ENCODE results near the gene GPR83.
"Not testable (repeated sequence)": the region's sequence is repeated elsewhere in the genome, so short reads cannot be mapped to it uniquely, and the experiment has no call there.

Gene GPR83

DNA sequence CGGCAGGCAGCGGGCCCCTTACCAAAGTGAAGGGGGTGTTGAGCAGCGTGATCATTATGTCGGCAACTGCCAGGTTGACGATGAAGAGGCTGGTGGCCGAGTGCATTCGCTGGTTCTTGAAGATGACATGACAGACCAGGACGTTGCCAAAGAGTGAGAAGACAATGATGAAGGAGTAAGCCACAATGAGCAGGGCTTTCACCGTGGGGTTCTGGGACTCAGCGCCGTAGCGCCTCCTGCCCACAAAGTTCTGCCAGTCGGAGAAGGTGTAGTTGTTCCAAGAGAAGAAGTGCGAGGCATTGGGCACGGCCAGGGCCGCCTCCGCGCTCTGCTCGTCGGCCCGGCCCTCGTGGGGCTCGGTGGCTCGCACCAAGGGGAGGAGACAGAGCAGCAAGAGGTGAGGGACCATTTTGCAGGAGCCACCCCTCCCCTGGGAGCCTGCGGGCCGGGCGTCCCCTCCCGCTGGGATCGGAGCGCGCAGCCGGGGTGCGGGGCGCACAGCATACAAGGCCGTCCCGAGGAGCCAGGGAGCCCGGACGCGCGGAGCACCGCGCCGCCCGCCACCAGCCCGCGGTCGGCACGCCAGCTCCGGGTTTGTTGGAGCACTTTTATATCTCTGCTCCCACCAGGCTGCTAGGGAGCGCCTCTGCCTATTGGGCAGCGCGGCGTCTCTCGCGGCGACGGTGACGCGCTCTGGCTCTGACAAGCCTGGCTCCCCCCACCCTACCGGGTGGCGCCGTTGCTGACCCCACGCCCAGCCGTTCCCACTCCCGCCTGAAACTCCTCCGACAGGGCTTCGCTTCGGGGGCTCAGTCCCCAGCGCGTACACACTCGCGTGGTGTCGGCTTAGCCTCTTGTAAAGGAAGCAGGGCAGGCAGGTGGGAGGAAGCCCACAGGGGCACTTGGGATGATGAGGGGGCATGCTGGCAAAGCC, at the start of gene GPR83:
Gene GPR83, minus strand, starts transcription at position 581 of the 934 bp plus-strand sequence. Its CDS starts 172 bp downstream, at position 409.
- no peak for DNase-seq (ENCODE audit: low read depth in 1 of 2, low spot score in 1 of 2)

GRCh38 chr11:94450048-94450447, 48.8 kb upstream of the GPR83 start:
- no peak for DNase-seq (ENCODE audit: low read depth in 1 of 2, low spot score in 1 of 2)

GRCh38 chr11:94449437-94449836, 48.2 kb upstream of the GPR83 start:
- no peak for DNase-seq (ENCODE audit: low read depth in 1 of 2, low spot score in 1 of 2)

DNA sequence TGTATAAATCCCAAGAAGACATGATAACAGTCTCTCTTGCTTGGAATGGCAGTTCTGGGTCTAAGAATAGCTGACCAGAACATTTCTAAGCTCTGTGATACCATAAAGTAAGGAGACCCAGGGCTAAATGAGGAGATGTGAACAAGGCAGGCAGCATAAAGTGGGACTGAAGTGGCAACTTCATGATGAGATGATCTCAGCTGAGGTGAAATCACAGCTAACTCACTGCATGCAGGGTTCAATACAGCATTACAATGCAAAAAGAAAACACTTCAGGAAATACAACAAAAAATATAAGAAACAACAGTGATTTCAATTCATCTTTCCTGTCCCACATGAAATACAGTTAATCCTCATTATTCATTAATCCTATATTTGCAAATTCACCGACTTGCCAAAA, 47.8 kb upstream of the GPR83 start:
- no peak for DNase-seq (ENCODE audit: low read depth in 1 of 2, low spot score in 1 of 2)

GRCh38 chr11:94447149-94447548, 45.9 kb upstream of the GPR83 start:
- no peak for DNase-seq (ENCODE audit: low read depth in 1 of 2, low spot score in 1 of 2)

- no peak for DNase-seq (ENCODE audit: low read depth in 1 of 2, low spot score in 1 of 2)
Measured at GRCh38 chr11:94445641-94446040, 44.4 kb upstream of the GPR83 start.

DNA sequence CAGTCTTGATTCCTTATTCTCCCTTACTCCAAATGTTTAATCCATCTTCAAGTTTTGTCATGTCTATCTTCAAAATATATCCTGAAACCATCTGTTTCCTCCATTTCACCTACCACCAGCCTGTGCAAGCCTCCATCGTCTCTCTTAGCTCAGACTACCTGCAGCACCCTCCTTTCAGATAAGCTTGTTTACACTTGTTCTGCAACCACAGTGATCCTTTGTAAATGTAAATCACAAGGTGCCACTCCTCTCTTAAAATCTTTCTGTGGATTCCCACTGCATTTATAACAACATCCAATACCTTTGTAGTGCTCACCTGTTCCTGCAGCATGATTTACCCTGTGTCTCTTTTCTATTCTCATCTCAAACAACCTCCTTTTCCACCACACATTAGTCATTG, 31.8 kb upstream of the GPR83 start:
- DNase-seq (ENCODE audit: low read depth in 1 of 2, low spot score in 1 of 2), result no peak

- no peak for DNase-seq (ENCODE audit: low read depth in 1 of 2, low spot score in 1 of 2)
Measured at GRCh38 chr11:94424662-94425061, 23.4 kb upstream of the GPR83 start.

- no peak for DNase-seq (ENCODE audit: low read depth in 1 of 2, low spot score in 1 of 2)
Measured at GRCh38 chr11:94424011-94424410, 22.8 kb upstream of the GPR83 start.

- no peak for DNase-seq (ENCODE audit: low read depth in 1 of 2, low spot score in 1 of 2)
Measured at GRCh38 chr11:94423507-94423906, 22.3 kb upstream of the GPR83 start.

- no peak for DNase-seq (ENCODE audit: low read depth in 1 of 2, low spot score in 1 of 2)
Measured at GRCh38 chr11:94418123-94418765, 17.0 kb upstream of the GPR83 start.

GRCh38 chr11:94417386-94417987, 16.3 kb upstream of the GPR83 start:
- no peak for DNase-seq (ENCODE audit: low read depth in 1 of 2, low spot score in 1 of 2)

DNA sequence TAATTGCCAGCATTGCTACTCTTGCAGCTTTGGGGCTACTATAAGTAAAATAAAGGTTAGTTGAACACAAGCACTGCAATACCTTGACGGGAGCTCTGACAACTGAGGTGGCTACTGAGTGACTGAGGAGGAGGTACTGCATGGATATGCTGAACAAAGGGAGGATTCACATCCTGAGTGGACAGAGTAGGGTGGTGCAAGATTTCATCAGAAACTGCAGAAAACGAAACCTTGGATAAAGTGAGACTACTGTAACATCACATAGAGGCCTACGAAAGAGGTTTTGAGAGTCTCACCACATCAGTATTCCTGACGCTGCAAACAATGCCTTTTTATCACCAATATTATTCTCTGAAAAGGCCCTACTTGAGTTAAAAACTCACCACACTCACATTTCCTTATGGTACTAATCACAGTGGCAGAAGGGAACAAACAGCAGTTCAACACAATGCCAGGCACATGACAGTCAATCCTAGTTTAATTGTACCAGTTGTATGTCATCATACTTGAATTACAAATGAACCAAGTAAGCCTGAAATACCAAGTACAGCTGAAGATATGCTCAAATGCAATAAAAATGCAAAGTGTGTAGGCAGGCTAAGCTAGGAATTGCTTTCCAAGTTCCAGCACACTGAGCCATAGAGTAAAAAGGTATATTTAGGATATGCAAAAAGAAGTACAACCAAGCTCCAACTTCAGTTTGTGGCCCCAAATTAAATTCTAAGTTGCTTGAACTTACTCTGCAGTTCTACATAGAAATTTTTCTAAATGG, 4.0 kb upstream of the GPR83 start:
- DNase-seq (ENCODE audit: low read depth in 1 of 2, low spot score in 1 of 2), result no peak

- no peak for DNase-seq (ENCODE audit: low read depth in 1 of 2, low spot score in 1 of 2)
Measured at GRCh38 chr11:94402355-94402754, 1.1 kb upstream of the GPR83 start.

DNA sequence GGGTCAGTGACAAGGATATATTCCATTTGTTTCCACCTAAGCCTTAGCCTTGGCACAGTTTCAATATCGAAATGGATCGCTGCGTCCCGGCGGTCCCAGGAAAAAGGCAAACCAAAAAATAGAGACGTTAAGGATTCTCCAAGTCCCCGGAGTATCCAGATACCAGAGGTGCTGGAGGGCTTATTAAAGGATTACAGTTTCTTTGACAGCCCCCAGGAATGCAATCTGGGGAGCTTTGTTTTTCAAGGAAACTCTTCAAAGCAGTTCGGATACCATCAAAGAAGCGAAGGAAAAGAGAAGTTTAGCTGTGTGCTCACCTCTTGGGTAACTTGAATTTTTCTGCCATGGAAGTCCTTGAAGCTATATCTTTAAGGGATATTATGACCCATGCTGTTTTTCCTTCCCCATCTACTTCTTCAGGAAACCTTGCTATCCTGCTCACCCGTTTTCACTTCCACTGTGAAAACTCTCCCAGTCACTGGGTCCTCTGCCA, 600 bp upstream of the GPR83 start:
- no peak for DNase-seq (ENCODE audit: low read depth in 1 of 2, low spot score in 1 of 2)

- DNase-seq (ENCODE audit: low read depth in 1 of 2, low spot score in 1 of 2), result no peak
Measured at GRCh38 chr11:94400457-94400838, 771 bp downstream of the GPR83 start.

- DNase-seq (ENCODE audit: low read depth in 1 of 2, low spot score in 1 of 2), result no peak
Measured at GRCh38 chr11:94400050-94400449, 1.2 kb downstream of the GPR83 start.

- no peak for DNase-seq (ENCODE audit: low read depth in 1 of 2, low spot score in 1 of 2)
Measured at GRCh38 chr11:94398101-94398500, 3.1 kb downstream of the GPR83 start.

- no peak for DNase-seq (ENCODE audit: low read depth in 1 of 2, low spot score in 1 of 2)
Measured at GRCh38 chr11:94396282-94396681, 4.9 kb downstream of the GPR83 start.

GRCh38 chr11:94391937-94392336, 9.3 kb downstream of the GPR83 start:
- not testable (repeated sequence) for DNase-seq (ENCODE audit: low read depth in 1 of 2, low spot score in 1 of 2)

GRCh38 chr11:94379613-94380012, 21.6 kb downstream of the GPR83 start:
- DNase-seq (ENCODE audit: low read depth in 1 of 2, low spot score in 1 of 2), result no peak
